H9 (cell line): Measurements from ENCODE around the gene SLC9A5. TPM values are rescaled to one million over a fixed set of nuclear protein-coding genes. Genes with fewer than 3 reads are reported as not detected.
A peak's percentile ranks its signal among the peaks of the same experiment; 100 is the strongest.

Experiments
- DNase-seq: peaks from one replicate; pipeline ENCODE4 v3.0.0-alpha.2; 2017
- H2AFZ ChIP-seq: one replicate; pipeline ENCODE4 v1.6.1; 2013; ENCODE audit warnings: mild to moderate bottlenecking, low read length, control low read depth, moderate library complexity
- H2AK5ac ChIP-seq: 2 replicates; pipeline ENCODE4 v1.6.1; 2013; ENCODE audit warnings: low read length, control low read depth, mixed read lengths; ENCODE audit not compliant: insufficient read length
- H2BK120ac ChIP-seq: one replicate; pipeline ENCODE4 v1.6.1; 2013; ENCODE audit warnings: low read depth, mild to moderate bottlenecking, low read length, control low read depth, inconsistent platforms; ENCODE audit not compliant: poor library complexity, severe bottlenecking
- H2BK12ac ChIP-seq: 2 replicates; pipeline ENCODE4 v1.6.1; 2013; ENCODE audit warnings: low read length, control low read depth, mixed read lengths, low read depth; ENCODE audit not compliant: insufficient read length
- H2BK15ac ChIP-seq: 2 replicates; pipeline ENCODE4 v1.6.1; 2013; ENCODE audit warnings: low read depth, low read length, control low read depth
- H2BK20ac ChIP-seq: one replicate; pipeline ENCODE4 v1.6.1; 2013; ENCODE audit warnings: low read depth, mild to moderate bottlenecking, low read length, control low read depth, inconsistent platforms; ENCODE audit not compliant: poor library complexity, severe bottlenecking
- H2BK5ac ChIP-seq: 2 replicates; pipeline ENCODE4 v1.6.1; 2013; ENCODE audit warnings: low read length, control low read depth, mixed read lengths; ENCODE audit not compliant: insufficient read length
- H3K14ac ChIP-seq: 2 replicates; pipeline ENCODE4 v1.6.1; 2013; ENCODE audit warnings: low read length, control low read depth; ENCODE audit not compliant: insufficient read depth
- H3K18ac ChIP-seq: 2 replicates; pipeline ENCODE4 v1.6.1; 2013; ENCODE audit warnings: low read depth, mild to moderate bottlenecking, mixed read lengths, low read length, control low read depth; ENCODE audit not compliant: insufficient read length
- H3K23ac ChIP-seq: 2 replicates; pipeline ENCODE4 v1.6.1; 2013; ENCODE audit warnings: low read length, control low read depth, mixed read lengths, low read depth; ENCODE audit not compliant: insufficient read length
- H3K23me2 ChIP-seq: 2 replicates; pipeline ENCODE4 v1.6.1; 2013; ENCODE audit warnings: low read depth, mild to moderate bottlenecking, mixed read lengths, low read length, control low read depth; ENCODE audit not compliant: insufficient read length, poor library complexity, severe bottlenecking
- H3K27ac ChIP-seq: 2 replicates; pipeline ENCODE4 v1.5.1; 2013; ENCODE audit warnings: low read length, control low read depth, mixed read lengths, low read depth; ENCODE audit not compliant: insufficient read length
- H3K27me3 ChIP-seq: 2 replicates; pipeline ENCODE4 v1.6.1; 2013; ENCODE audit warnings: low read length, control low read depth, inconsistent platforms; ENCODE audit not compliant: insufficient read depth
- H3K4ac ChIP-seq: 2 replicates; pipeline ENCODE4 v1.6.1; 2013; ENCODE audit warnings: low read depth, mild to moderate bottlenecking, control low read depth, inconsistent platforms, low read length, moderate library complexity
- H3K4me1 ChIP-seq: 2 replicates; pipeline ENCODE4 v1.6.1; 2013; ENCODE audit warnings: low read length, control low read depth, inconsistent platforms; ENCODE audit not compliant: insufficient read depth
- H3K4me2 ChIP-seq: 2 replicates; pipeline ENCODE4 v1.6.1; 2013; ENCODE audit warnings: low read length, control low read depth, mixed read lengths; ENCODE audit not compliant: insufficient read length, insufficient read depth
- H3K56ac ChIP-seq: 2 replicates; pipeline ENCODE4 v1.6.1; 2013; ENCODE audit warnings: low read depth, mild to moderate bottlenecking, mixed read lengths, low read length, control low read depth; ENCODE audit not compliant: insufficient read length
- H3K79me1 ChIP-seq: 2 replicates; pipeline ENCODE4 v1.6.1; 2013; ENCODE audit warnings: low read depth, mild to moderate bottlenecking, moderate library complexity, low read length, control low read depth, inconsistent platforms; ENCODE audit not compliant: insufficient read depth, poor library complexity, severe bottlenecking
- H3K79me2 ChIP-seq: 2 replicates; pipeline ENCODE4 v1.6.1; 2013; ENCODE audit warnings: low read length, control low read depth, inconsistent platforms; ENCODE audit not compliant: insufficient read depth
- H3K9ac ChIP-seq: 2 replicates; pipeline ENCODE4 v1.6.1; 2013; ENCODE audit warnings: low read length, control low read depth, mixed read lengths; ENCODE audit not compliant: insufficient read length; ENCODE audit errors: extremely low read depth
- H3K9me3 ChIP-seq: one replicate; pipeline ENCODE4 v1.6.1; 2013; ENCODE audit warnings: low read depth, low read length, inconsistent platforms; ENCODE audit not compliant: control insufficient read depth
- H3T11ph ChIP-seq: one replicate; pipeline ENCODE4 v1.6.1; 2013; ENCODE audit warnings: mild to moderate bottlenecking, low read length, control low read depth, inconsistent platforms
- H4K20me1 ChIP-seq: one replicate; pipeline ENCODE4 v1.6.1; 2013; ENCODE audit not compliant: control insufficient read depth, insufficient read length, insufficient read depth
- H4K5ac ChIP-seq: 2 replicates; pipeline ENCODE4 v1.6.1; 2013; ENCODE audit warnings: low read depth, mild to moderate bottlenecking, mixed read lengths, low read length, control low read depth; ENCODE audit not compliant: insufficient read length
- H4K8ac ChIP-seq: replicated peaks from 2 replicates; pipeline ENCODE4 v1.6.1; 2013; ENCODE audit warnings: low read length, control low read depth, mixed read lengths, low read depth; ENCODE audit not compliant: insufficient read length
- H4K91ac ChIP-seq: 2 replicates; pipeline ENCODE4 v1.6.1; 2013; ENCODE audit warnings: low read depth, mild to moderate bottlenecking, moderate library complexity, mixed read lengths, low read length, control low read depth; ENCODE audit not compliant: insufficient read length
- H3K27ac Mint-ChIP-seq, 3 experiments: 2 replicates in 2 of 3; 3 replicates in 1 of 3; pipeline ENCODE4 v1.8.0; 2020 to 2021; ENCODE audit warnings: mixed read lengths in 3 of 3, mild to moderate bottlenecking in 1 of 3, moderate library complexity in 1 of 3
- H3K27me3 Mint-ChIP-seq: 2 replicates; pipeline ENCODE4 v1.8.0; 2021; ENCODE audit warnings: low read depth, mild to moderate bottlenecking, moderate library complexity, mixed read lengths
- H3K36me3 Mint-ChIP-seq, 3 experiments: 2 replicates in 2 of 3; 3 replicates in 1 of 3; pipeline ENCODE4 v1.8.0; 2020 to 2021; ENCODE audit warnings: low read depth in 3 of 3, mixed read lengths in 3 of 3; ENCODE audit not compliant: insufficient read depth in 1 of 3
- H3K4me1 Mint-ChIP-seq, 2 experiments: 2 replicates each; pipeline ENCODE4 v1.8.0; 2020; ENCODE audit warnings: mixed read lengths in 2 of 2
- H3K4me3 Mint-ChIP-seq, 2 experiments: 2 replicates in 1 of 2; 3 replicates in 1 of 2; pipeline ENCODE4 v1.8.0; 2020 to 2021; ENCODE audit warnings: mild to moderate bottlenecking in 2 of 2, mixed read lengths in 2 of 2, moderate library complexity in 1 of 2
- H3K9me3 Mint-ChIP-seq, 2 experiments: 2 replicates in 1 of 2; 3 replicates in 1 of 2; pipeline ENCODE4 v1.8.0; 2020; ENCODE audit warnings: mild to moderate bottlenecking in 2 of 2, mixed read lengths in 2 of 2, moderate library complexity in 1 of 2
- CTCF ChIP-seq: fragments of 200-600 bp; sonication (generic); conservative IDR thresholded peaks from 3 replicates; pipeline ENCODE4 v1.8.0; 2021; ENCODE audit warnings: antibody characterized with exemption, mild to moderate bottlenecking
- WGBS: extraction: QIAGEN DNeasy Blood & Tissue Kit; methylation state at CpG from one replicate; pipeline ENCODE4 v1.1.7; 2013; ENCODE audit warnings: missing lambda C conversion rate, low lambda C conversion rate, mixed read lengths; ENCODE audit not compliant: insufficient read length; ENCODE audit errors: extremely low coverage; 5-methylcytosine and 5-hydroxymethylcytosine counted together
- total RNA-seq: library from RNA; stranded (reverse); gene quantifications from 2 replicates; pipeline ENCODE4 v1.2.1, GENCODE V29; 2021

Gene SLC9A5
- total RNA-seq, 1 experiment from 2014 or later: 9.1 TPM

GRCh38 chr16:67280090-67281015 lies 31.6 kb downstream of the SLC9A5 start:
- Histone ChIP-seq H4K5ac (no peak overlapping the region), H3K23ac (no peak overlapping the region), H3K79me1 (no peaks in the 10 kb centered on the region), H3K79me2 (no peaks in the 10 kb centered on the region), H2BK5ac (no peak overlapping the region), H4K91ac (no peak overlapping the region), H3K9me3 (no peaks in the 10 kb centered on the region), H2BK120ac (no peak overlapping the region), H2BK15ac (no peak overlapping the region), H2BK12ac (no peak overlapping the region), H3K18ac (no peak overlapping the region), H3K14ac (no peak overlapping the region), H2BK20ac (no peak overlapping the region), H3K4ac (no peak overlapping the region), H3T11ph (no peak overlapping the region), H2AFZ (no peak overlapping the region), H3K23me2 (peaks cover 6% of the 10 kb centered on the region), H3K27ac (no peak overlapping the region), H4K20me1 (no peaks in the 10 kb centered on the region), H3K4me1 (no peaks in the 10 kb centered on the region), H3K9ac (no peak overlapping the region), H2AK5ac (no peak overlapping the region), H3K4me2 (no peak overlapping the region), H3K27me3 (no peaks in the 10 kb centered on the region), H3K56ac (no peak overlapping the region), H4K8ac (no peak overlapping the region)
- WGBS: no CpG with 5 or more reads among the region's 15 CpGs
- TF ChIP-seq CTCF: no peak
- Mint-ChIP-seq H3K36me3 (peaks cover 0 to 14% (median 4%) of the 10 kb centered on the region in 3 experiments; a peak in 3 of 7 replicates), H3K4me1 (peaks cover 3 to 5% of the 10 kb centered on the region in 2 experiments; a peak in 3 of 4 replicates), H3K9me3 (no peaks in the 10 kb centered on the region), H3K27me3 (peaks cover 16% of the 10 kb centered on the region), H3K27ac (no peak overlapping the region), H3K4me3 (peak overlapping the region; percentile 46 to 55; a peak in 3 of 5 replicates)
- no peak for DNase-seq
